CD4-positive, alpha-beta T cell (primary cell): ENCODE measurements around the gene CCBE1. TPM values are rescaled to one million over a fixed set of nuclear protein-coding genes. Genes with fewer than 3 reads are reported as not detected.

Source experiments
- ATAC-seq: fragments of 200-7000 bp; cut with Tn5 transposase; one replicate; pipeline ENCODE4 v1.10.0; 2022; ENCODE audit warnings: mild to moderate bottlenecking; ENCODE audit not compliant: poor library complexity
- CTCF ChIA-PET: fragments of 350-600 bp; sonication (Branson Sonifier 250); formaldehyde crosslinking; loops from one replicate; lab custom pipeline; 2021; ENCODE audit warnings: antibody characterized with exemption, inconsistent platforms; lab: Charles Lee
- POLR2A ChIA-PET: fragments of 350-600 bp; sonication (Branson Sonifier 250); formaldehyde crosslinking; loops from one replicate; lab custom pipeline; 2021; ENCODE audit warnings: antibody characterized with exemption, inconsistent platforms; lab: Charles Lee
- DNase-seq, 14 experiments: peaks; one replicate each; pipeline ENCODE4 v3.0.0-alpha.2; 2013 to 2020; ENCODE audit warnings: mixed read lengths in 2 of 14
- H3K27ac ChIP-seq, 2 donors: one replicate each; pipeline versions ENCODE4 v1.5.1 to v1.7.0; 2013; ENCODE audit warnings: low read length in 2 of 2, low read depth in 1 of 2, mild to moderate bottlenecking in 1 of 2
- H3K27me3 ChIP-seq, 2 experiments: 1 replicate in 1 of 2; 2 replicates in 1 of 2; pipeline versions ENCODE4 v1.6.1 to v1.7.0; 2013; ENCODE audit warnings: low read length in 2 of 2, control low read depth in 1 of 2, mild to moderate bottlenecking in 1 of 2, moderate library complexity in 1 of 2; ENCODE audit not compliant: insufficient read depth in 2 of 2, control insufficient read depth in 1 of 2
- H3K36me3 ChIP-seq: one replicate; pipeline ENCODE4 v1.6.1; 2013; ENCODE audit warnings: low read length, control low read depth; ENCODE audit not compliant: insufficient read depth
- H3K4me1 ChIP-seq: one replicate; pipeline ENCODE4 v1.6.1; 2013; ENCODE audit warnings: low read length, control low read depth; ENCODE audit not compliant: insufficient read depth
- H3K4me3 ChIP-seq: one replicate; pipeline ENCODE4 v1.5.1; 2013; ENCODE audit warnings: mild to moderate bottlenecking, low read length, moderate library complexity
- H3K9me3 ChIP-seq, 2 experiments: 1 replicate in 1 of 2; 2 replicates in 1 of 2; pipeline versions ENCODE4 v1.6.1 to v1.7.0; 2013; ENCODE audit warnings: low read length in 2 of 2, mild to moderate bottlenecking in 2 of 2, control low read depth in 1 of 2, moderate library complexity in 1 of 2; ENCODE audit not compliant: control insufficient read depth in 1 of 2, insufficient read depth in 1 of 2
- H3K27ac Mint-ChIP-seq: one replicate; pipeline ENCODE4 v1.8.0; 2020; ENCODE audit warnings: mixed read lengths
- H3K27me3 Mint-ChIP-seq: one replicate; pipeline ENCODE4 v1.8.0; 2021; ENCODE audit warnings: mixed read lengths
- H3K36me3 Mint-ChIP-seq: one replicate; pipeline ENCODE4 v1.8.0; 2021; ENCODE audit warnings: low read depth, mixed read lengths
- H3K4me1 Mint-ChIP-seq: one replicate; pipeline ENCODE4 v1.8.0; 2021; ENCODE audit warnings: low read depth, mixed read lengths
- H3K4me3 Mint-ChIP-seq: one replicate; pipeline ENCODE4 v1.8.0; 2020; ENCODE audit warnings: mild to moderate bottlenecking, mixed read lengths
- H3K9me3 Mint-ChIP-seq: one replicate; pipeline ENCODE4 v1.8.0; 2020; ENCODE audit warnings: mixed read lengths
- CTCF ChIP-seq: fragments of 200-600 bp; IDR thresholded peaks from one replicate; pipeline ENCODE4 v1.8.0; 2022; ENCODE audit warnings: antibody characterized with exemption, mild to moderate bottlenecking
- intact Hi-C, 2 experiments: fragments of 100-400 bp; cut with DNase I in 1 of 2; cut with micrococcal nuclease in 1 of 2; formaldehyde crosslinking; loops; one replicate each; pipeline versions ENCODE4 v1.15.1 to v1.9.0; 2023 to 2025; cut with DNase I, micrococcal nuclease
- total RNA-seq, 174 experiments: library from RNA in 2 of 174; stranded (reverse) in 2 of 174; gene quantifications; one replicate each; pipeline ENCODE4 v1.2.3 and lab custom pipeline; 2021 to 2026

Gene CCBE1
- total RNA-seq, 2 experiments from 2014 or later = not detected

- ATAC-seq (no peak), DNase-seq (no peak)
- Histone ChIP-seq H3K4me1 (no peaks in the 10 kb centered on the region), H3K27ac (no peak overlapping the region), H3K9me3 (no peaks in the 10 kb centered on the region), H3K27me3 (peaks cover 3% of the 10 kb centered on the region in 2 experiments), H3K36me3 (no peaks in the 10 kb centered on the region), H3K4me3 (no peak overlapping the region)
- no peak for TF ChIP-seq CTCF
- H3K27me3 Mint-ChIP-seq = peaks cover 7% of the 10 kb centered on the region
- H3K27ac Mint-ChIP-seq = no peak overlapping the region
- no peak overlapping the region for H3K4me3 Mint-ChIP-seq
- ChIA-PET POLR2A (no interaction called here), CTCF (no interaction called here)
- no peaks in the 10 kb centered on the region for H3K4me1 Mint-ChIP-seq
- intact Hi-C loops = no loop called here
- no peaks in the 10 kb centered on the region for H3K9me3 Mint-ChIP-seq
- no peaks in the 10 kb centered on the region for H3K36me3 Mint-ChIP-seq
Measured at GRCh38 chr18:59619816-59620215, 77.4 kb downstream of the CCBE1 start.

- no peak overlapping the region for H3K4me3 ChIP-seq
- ChIA-PET POLR2A (no interaction called here), CTCF (no interaction called here)
- DNase-seq (no peak), ATAC-seq (no peak)
- H3K4me1 Mint-ChIP-seq = no peaks in the 10 kb centered on the region
- H3K27me3 Mint-ChIP-seq = peaks cover 7% of the 10 kb centered on the region
- intact Hi-C loops = no loop called here
- TF ChIP-seq CTCF = no peak
- H3K27ac ChIP-seq = no peak overlapping the region
- H3K36me3 ChIP-seq = no peaks in the 10 kb centered on the region
- H3K27ac Mint-ChIP-seq = no peak overlapping the region
- H3K36me3 Mint-ChIP-seq = no peaks in the 10 kb centered on the region
- peaks cover 3% of the 10 kb centered on the region in 2 experiments for H3K27me3 ChIP-seq
- H3K4me1 ChIP-seq = no peaks in the 10 kb centered on the region
- no peaks in the 10 kb centered on the region for H3K9me3 Mint-ChIP-seq
- no peak overlapping the region for H3K4me3 Mint-ChIP-seq
- H3K9me3 ChIP-seq = no peaks in the 10 kb centered on the region
Measured at GRCh38 chr18:59617468-59617932, 79.7 kb downstream of the CCBE1 start.

GRCh38 chr18:59616501-59616900, 80.7 kb downstream of the CCBE1 start:
- ChIA-PET POLR2A (no interaction called here), CTCF (no interaction called here)
- Histone ChIP-seq H3K36me3 (no peaks in the 10 kb centered on the region), H3K27me3 (peaks cover 3% of the 10 kb centered on the region in 2 experiments), H3K4me1 (no peaks in the 10 kb centered on the region), H3K27ac (no peak overlapping the region), H3K4me3 (no peak overlapping the region), H3K9me3 (no peaks in the 10 kb centered on the region)
- Mint-ChIP-seq H3K36me3 (no peaks in the 10 kb centered on the region), H3K4me3 (no peak overlapping the region), H3K27ac (no peak overlapping the region), H3K4me1 (no peaks in the 10 kb centered on the region), H3K27me3 (no peaks in the 10 kb centered on the region), H3K9me3 (no peaks in the 10 kb centered on the region)
- ATAC-seq (no peak), DNase-seq (no peak)
- TF ChIP-seq CTCF = no peak
- intact Hi-C loops = no loop called here
